Body of pancreas (tissue), 4 donors: Measurements from ENCODE around the gene MAGI1.

Experiments
- POLR2A ChIP-seq, 3 donors: fragments of 450-650 bp; IDR thresholded peaks; one replicate each; pipeline ENCODE4 v1.6.1; 2016; ENCODE audit warnings: antibody characterized with exemption in 3 of 3, mild to moderate bottlenecking in 2 of 3
- TF ChIP-seq, protein P1 (sequence below), 7 experiments: fragments of 450-650 bp in 4 of 7; fragments of 200-600 bp in 3 of 7; sonication (generic) in 3 of 7; IDR thresholded peaks; one replicate each; pipeline ENCODE4 v1.5.1; 2016 to 2019; ENCODE audit warnings: antibody characterized with exemption in 7 of 7

DNA sequence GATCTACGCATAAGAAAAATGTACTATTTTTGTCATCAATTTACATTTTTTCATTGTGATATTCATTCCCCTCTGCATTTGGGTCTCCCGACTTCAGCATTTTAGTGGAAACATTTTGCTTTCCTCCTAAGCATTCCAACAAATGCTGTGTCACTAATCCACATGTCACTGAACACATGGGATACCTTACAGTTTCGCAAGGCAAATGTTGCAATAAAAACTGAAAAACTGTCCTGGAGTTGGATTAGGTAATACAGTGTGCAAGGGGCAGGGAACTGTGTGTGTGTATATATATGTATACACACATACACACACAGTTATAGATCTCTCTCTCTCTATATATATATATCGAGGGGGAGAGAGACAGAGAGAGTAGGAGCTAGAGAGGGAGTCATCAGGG is 632.2 kb downstream of the MAGI1 start:
- TF ChIP-seq, protein P1, sequence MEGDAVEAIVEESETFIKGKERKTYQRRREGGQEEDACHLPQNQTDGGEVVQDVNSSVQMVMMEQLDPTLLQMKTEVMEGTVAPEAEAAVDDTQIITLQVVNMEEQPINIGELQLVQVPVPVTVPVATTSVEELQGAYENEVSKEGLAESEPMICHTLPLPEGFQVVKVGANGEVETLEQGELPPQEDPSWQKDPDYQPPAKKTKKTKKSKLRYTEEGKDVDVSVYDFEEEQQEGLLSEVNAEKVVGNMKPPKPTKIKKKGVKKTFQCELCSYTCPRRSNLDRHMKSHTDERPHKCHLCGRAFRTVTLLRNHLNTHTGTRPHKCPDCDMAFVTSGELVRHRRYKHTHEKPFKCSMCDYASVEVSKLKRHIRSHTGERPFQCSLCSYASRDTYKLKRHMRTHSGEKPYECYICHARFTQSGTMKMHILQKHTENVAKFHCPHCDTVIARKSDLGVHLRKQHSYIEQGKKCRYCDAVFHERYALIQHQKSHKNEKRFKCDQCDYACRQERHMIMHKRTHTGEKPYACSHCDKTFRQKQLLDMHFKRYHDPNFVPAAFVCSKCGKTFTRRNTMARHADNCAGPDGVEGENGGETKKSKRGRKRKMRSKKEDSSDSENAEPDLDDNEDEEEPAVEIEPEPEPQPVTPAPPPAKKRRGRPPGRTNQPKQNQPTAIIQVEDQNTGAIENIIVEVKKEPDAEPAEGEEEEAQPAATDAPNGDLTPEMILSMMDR (IDR thresholded peaks at IDR 0.05), result no peak
- TF ChIP-seq POLR2A (IDR thresholded peaks at IDR 0.05), result no peak
